ENCODE results near the gene NUDC.

DNA sequence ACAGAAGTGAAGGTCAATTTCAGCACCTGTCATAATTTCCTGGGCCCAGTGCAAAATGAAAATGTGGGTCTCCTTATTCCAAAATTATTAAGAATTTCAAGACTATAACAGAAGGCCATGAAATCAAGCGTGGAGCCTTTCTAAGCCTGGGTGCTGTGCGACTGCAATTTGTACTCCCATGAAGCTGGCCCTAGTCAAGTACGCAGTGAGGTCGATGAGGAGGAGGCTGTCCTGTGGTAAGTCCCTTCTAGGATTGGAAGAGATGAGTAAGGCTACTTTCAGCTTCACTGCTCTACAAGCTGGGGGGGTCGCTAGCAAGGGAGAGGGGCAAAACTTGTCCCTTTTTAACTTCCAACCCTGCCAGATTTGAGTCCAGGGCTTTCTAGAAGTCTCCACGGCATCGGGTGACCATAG is 410 bp upstream of the NUDC start:
- TF ChIP-seq, protein P1, sequence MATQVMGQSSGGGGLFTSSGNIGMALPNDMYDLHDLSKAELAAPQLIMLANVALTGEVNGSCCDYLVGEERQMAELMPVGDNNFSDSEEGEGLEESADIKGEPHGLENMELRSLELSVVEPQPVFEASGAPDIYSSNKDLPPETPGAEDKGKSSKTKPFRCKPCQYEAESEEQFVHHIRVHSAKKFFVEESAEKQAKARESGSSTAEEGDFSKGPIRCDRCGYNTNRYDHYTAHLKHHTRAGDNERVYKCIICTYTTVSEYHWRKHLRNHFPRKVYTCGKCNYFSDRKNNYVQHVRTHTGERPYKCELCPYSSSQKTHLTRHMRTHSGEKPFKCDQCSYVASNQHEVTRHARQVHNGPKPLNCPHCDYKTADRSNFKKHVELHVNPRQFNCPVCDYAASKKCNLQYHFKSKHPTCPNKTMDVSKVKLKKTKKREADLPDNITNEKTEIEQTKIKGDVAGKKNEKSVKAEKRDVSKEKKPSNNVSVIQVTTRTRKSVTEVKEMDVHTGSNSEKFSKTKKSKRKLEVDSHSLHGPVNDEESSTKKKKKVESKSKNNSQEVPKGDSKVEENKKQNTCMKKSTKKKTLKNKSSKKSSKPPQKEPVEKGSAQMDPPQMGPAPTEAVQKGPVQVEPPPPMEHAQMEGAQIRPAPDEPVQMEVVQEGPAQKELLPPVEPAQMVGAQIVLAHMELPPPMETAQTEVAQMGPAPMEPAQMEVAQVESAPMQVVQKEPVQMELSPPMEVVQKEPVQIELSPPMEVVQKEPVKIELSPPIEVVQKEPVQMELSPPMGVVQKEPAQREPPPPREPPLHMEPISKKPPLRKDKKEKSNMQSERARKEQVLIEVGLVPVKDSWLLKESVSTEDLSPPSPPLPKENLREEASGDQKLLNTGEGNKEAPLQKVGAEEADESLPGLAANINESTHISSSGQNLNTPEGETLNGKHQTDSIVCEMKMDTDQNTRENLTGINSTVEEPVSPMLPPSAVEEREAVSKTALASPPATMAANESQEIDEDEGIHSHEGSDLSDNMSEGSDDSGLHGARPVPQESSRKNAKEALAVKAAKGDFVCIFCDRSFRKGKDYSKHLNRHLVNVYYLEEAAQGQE (IDR thresholded peaks at IDR 0.05; ENCODE audit: borderline replicate concordance), result no peak
- TF ChIP-seq, protein P1 (CRISPR knock-in tag; IDR thresholded peaks at IDR 0.05; ENCODE audit: low read depth), result no peak
- TF ChIP-seq POLR2AphosphoS5 (IDR thresholded peaks at IDR 0.05; ENCODE audit: control insufficient read depth, insufficient read depth, low read depth, low read length), result no peak
